IMR-90 (cell line): Measurements from ENCODE around the gene PLCH2. TPM values are rescaled to one million over a fixed set of nuclear protein-coding genes. Genes with fewer than 3 reads are reported as not detected.

Source experiments
- ATAC-seq: fragments of 200-7000 bp; cut with Tn5 transposase; 2 replicates; pipeline ENCODE4 v1.9.1; 2020; ENCODE audit warnings: low read depth, mild to moderate bottlenecking, moderate library complexity
- BruUV-seq: library from RNA; stranded (reverse); fragments of 400-500 nt; replicated peaks from 2 replicates; lab custom pipeline; 2021; lab: Mats Ljungman, UMichigan
- CTCF ChIA-PET: fragments of 300-600 bp; formaldehyde crosslinking; extraction: SDS; loops from one replicate; lab custom pipeline; 2021; ENCODE audit warnings: antibody characterized with exemption; lab: Yijun Ruan, JAX
- POLR2A ChIA-PET: fragments of 300-600 bp; sonication (Branson Sonifier 250); formaldehyde crosslinking; loops from one replicate; lab custom pipeline; 2022; ENCODE audit warnings: antibody characterized with exemption; ENCODE audit not compliant: unreplicated experiment; lab: Charles Lee
- DNase-seq: peaks from one replicate; pipeline ENCODE4 v3.0.0; 2013
- H2AFZ ChIP-seq: replicated peaks from 2 replicates; pipeline ENCODE3; 2013; ENCODE audit warnings: low read length, mild to moderate bottlenecking; ENCODE audit not compliant: poor library complexity
- H2AK5ac ChIP-seq: 2 replicates; pipeline ENCODE4 v1.6.1; 2013; ENCODE audit warnings: low read depth, low read length, inconsistent platforms
- H2AK9ac ChIP-seq: replicated peaks from 2 replicates; pipeline ENCODE3; 2013; ENCODE audit warnings: mild to moderate bottlenecking, low read depth, low read length, moderate library complexity; ENCODE audit not compliant: poor library complexity
- H2BK120ac ChIP-seq: 2 replicates; pipeline ENCODE4 v1.6.1; 2013; ENCODE audit warnings: low read depth, low read length, inconsistent platforms
- H2BK15ac ChIP-seq: 3 replicates; pipeline ENCODE4 v1.6.1; 2013; ENCODE audit warnings: low read depth, low read length, inconsistent platforms
- H2BK20ac ChIP-seq: 2 replicates; pipeline ENCODE4 v1.6.1; 2013; ENCODE audit warnings: low read depth, mild to moderate bottlenecking, inconsistent platforms, low read length, moderate library complexity
- H2BK5ac ChIP-seq: 2 replicates; pipeline ENCODE4 v1.6.1; 2013; ENCODE audit warnings: mild to moderate bottlenecking, low read depth, low read length, inconsistent platforms; ENCODE audit not compliant: poor library complexity, severe bottlenecking
- H3K14ac ChIP-seq: replicated peaks from 2 replicates; pipeline ENCODE4 v1.6.1; 2013; ENCODE audit warnings: low read depth, low read length, inconsistent platforms
- H3K18ac ChIP-seq: 2 replicates; pipeline ENCODE4 v1.6.1; 2013; ENCODE audit warnings: low read depth, low read length, control low read depth
- H3K23ac ChIP-seq: 2 replicates; pipeline ENCODE4 v1.6.1; 2013; ENCODE audit warnings: low read depth, low read length, inconsistent platforms
- H3K27ac ChIP-seq: 2 replicates; pipeline ENCODE4 v1.5.1; 2013; ENCODE audit warnings: mild to moderate bottlenecking, control low read depth, low read length; ENCODE audit not compliant: insufficient read depth
- H3K27me3 ChIP-seq: 2 replicates; pipeline ENCODE4 v1.6.1; 2013; ENCODE audit warnings: low read length; ENCODE audit not compliant: control insufficient read depth, insufficient read depth
- H3K36me3 ChIP-seq: 2 replicates; pipeline ENCODE4 v1.6.1; 2013; ENCODE audit warnings: low read length, mixed read lengths; ENCODE audit not compliant: control insufficient read depth, insufficient read depth
- H3K4ac ChIP-seq: 2 replicates; pipeline ENCODE4 v1.6.1; 2013; ENCODE audit warnings: low read depth, low read length, inconsistent platforms
- H3K4me1 ChIP-seq: 2 replicates; pipeline ENCODE4 v1.6.1; 2013; ENCODE audit warnings: low read length, mixed read lengths; ENCODE audit not compliant: control insufficient read depth, insufficient read depth
- H3K4me2 ChIP-seq: 2 replicates; pipeline ENCODE4 v1.6.1; 2013; ENCODE audit warnings: low read depth, mild to moderate bottlenecking, control low read depth, low read length, moderate library complexity
- H3K4me3 ChIP-seq: 2 replicates; pipeline ENCODE4 v1.5.1; 2013; ENCODE audit warnings: low read depth, mild to moderate bottlenecking, control low read depth, low read length, moderate library complexity; ENCODE audit not compliant: insufficient read depth
- H3K56ac ChIP-seq: 2 replicates; pipeline ENCODE4 v1.6.1; 2013; ENCODE audit warnings: low read length, inconsistent platforms; ENCODE audit not compliant: insufficient read depth; ENCODE audit errors: extremely low read depth
- H3K79me1 ChIP-seq, 2 experiments: 2 replicates each; pipeline ENCODE4 v1.6.1; 2013; ENCODE audit warnings: low read length in 2 of 2, inconsistent platforms in 1 of 2, low read depth in 1 of 2
- H3K9ac ChIP-seq: 2 replicates; pipeline ENCODE4 v1.6.1; 2013; ENCODE audit warnings: low read depth, low read length, control low read depth
- H3K9me1 ChIP-seq: 2 replicates; pipeline ENCODE4 v1.6.1; 2013; ENCODE audit warnings: low read length, inconsistent platforms; ENCODE audit not compliant: insufficient read depth
- H3K9me3 ChIP-seq: 2 replicates; pipeline ENCODE4 v1.6.1; 2013; ENCODE audit warnings: low read length; ENCODE audit not compliant: control insufficient read depth, insufficient read depth
- H4K20me1 ChIP-seq: 2 replicates; pipeline ENCODE4 v1.6.1; 2013; ENCODE audit warnings: low read length, inconsistent platforms; ENCODE audit not compliant: insufficient read depth
- H4K5ac ChIP-seq: 2 replicates; pipeline ENCODE4 v1.6.1; 2013; ENCODE audit warnings: mild to moderate bottlenecking, low read depth, low read length, control low read depth
- H4K8ac ChIP-seq, 2 experiments: 2 replicates each; pipeline ENCODE4 v1.6.1; 2013; ENCODE audit warnings: low read depth in 2 of 2, low read length in 2 of 2, control low read depth in 1 of 2, inconsistent platforms in 1 of 2
- H4K91ac ChIP-seq: 2 replicates; pipeline ENCODE4 v1.6.1; 2013; ENCODE audit warnings: low read depth, low read length, inconsistent platforms; ENCODE audit not compliant: insufficient read depth
- BHLHE40 ChIP-seq: fragments of 150-350 bp; IDR thresholded peaks from 2 replicates; pipeline ENCODE4 v1.6.1; 2016; ENCODE audit warnings: mild to moderate bottlenecking, low read depth, low read length
- CEBPB ChIP-seq: IDR thresholded peaks from 2 replicates; pipeline ENCODE4 v1.6.1; 2012; ENCODE audit warnings: low read depth, low read length, improper control_type of control experiment
- CHD1 ChIP-seq: IDR thresholded peaks from 2 replicates; pipeline ENCODE4 v1.6.1; 2012; ENCODE audit warnings: low read depth, low read length, improper control_type of control experiment
- FOS ChIP-seq: fragments of 150-350 bp; IDR thresholded peaks from 2 replicates; pipeline ENCODE4 v1.6.1; 2016; ENCODE audit warnings: low read depth, low read length
- MAFK ChIP-seq: IDR thresholded peaks from 2 replicates; pipeline ENCODE4 v1.6.1; 2012; ENCODE audit warnings: low read depth, low read length, improper control_type of control experiment
- MAZ ChIP-seq: IDR thresholded peaks from 2 replicates; pipeline ENCODE4 v1.6.1; 2012; ENCODE audit warnings: low read depth, mild to moderate bottlenecking, low read length, improper control_type of control experiment, moderate library complexity, borderline replicate concordance
- MXI1 ChIP-seq: IDR thresholded peaks from 2 replicates; pipeline ENCODE4 v1.6.1; 2012; ENCODE audit warnings: low read depth, mild to moderate bottlenecking, low read length, moderate library complexity, borderline replicate concordance
- NFE2L2 ChIP-seq: fragments of 150-350 bp; IDR thresholded peaks from 2 replicates; pipeline ENCODE4 v1.6.1; 2016; ENCODE audit warnings: low read depth, mild to moderate bottlenecking, low read length
- POLR2A ChIP-seq: IDR thresholded peaks from 2 replicates; pipeline ENCODE4 v1.6.1; 2012; ENCODE audit warnings: mild to moderate bottlenecking, low read depth, low read length
- RAD21 ChIP-seq: IDR thresholded peaks from 2 replicates; pipeline ENCODE4 v1.6.1; 2012; ENCODE audit warnings: low read length, improper control_type of control experiment
- RCOR1 ChIP-seq: IDR thresholded peaks from 2 replicates; pipeline ENCODE4 v1.6.1; 2012; ENCODE audit warnings: mild to moderate bottlenecking, low read length, improper control_type of control experiment; ENCODE audit not compliant: insufficient replicate concordance
- RFX5 ChIP-seq: IDR thresholded peaks from 2 replicates; pipeline ENCODE4 v1.8.0; 2012; ENCODE audit warnings: low read depth, mild to moderate bottlenecking, low read length, moderate library complexity
- SMC3 ChIP-seq: fragments of 150-350 bp; IDR thresholded peaks from 2 replicates; pipeline ENCODE4 v1.6.1; 2016; ENCODE audit warnings: low read depth, mild to moderate bottlenecking, antibody characterized with exemption, low read length, moderate library complexity
- WGBS, 2 experiments: methylation state at CpG; one replicate each; pipeline versions ENCODE4 v1.1.5 to v1.1.7; 2013; ENCODE audit warnings: missing lambda C conversion rate in 2 of 2; ENCODE audit not compliant: insufficient read length in 1 of 2; ENCODE audit errors: extremely low coverage in 2 of 2; 5-methylcytosine and 5-hydroxymethylcytosine counted together
- dilution Hi-C: fragments of 300-500 bp; cut with HindIII; formaldehyde crosslinking; loops from one replicate; pipeline ENCODE4 v1.14.3; 2018; ENCODE audit warnings: low sequenced_read_pairs; ENCODE audit not compliant: unreplicated experiment
- in situ Hi-C: fragments of 300-500 bp; cut with MboI; formaldehyde crosslinking; loops from 3 replicates; pipeline ENCODE4 v1.14.3; 2019; ENCODE audit warnings: low sequenced_read_pairs, inconsistent platforms, mixed read lengths
- intact Hi-C: fragments of 100-400 bp; cut with micrococcal nuclease; formaldehyde crosslinking; loops from 2 replicates; pipeline ENCODE4 v1.10.0; 2022
- polyA plus RNA-seq, 3 experiments: library from polyadenylated mRNA; depleted of rRNA; stranded (reverse); fragments of >200 nt; gene quantifications; 2 replicates each; pipeline ENCODE4 v1.2.3, GENCODE V29; 2012; ENCODE audit warnings: low replicate concordance in 1 of 3
- total RNA-seq: library from RNA; depleted of rRNA; stranded (reverse); fragments of >200 nt; gene quantifications from 2 replicates; pipeline ENCODE4 v1.2.3, GENCODE V29; 2012
- TF ChIP-seq, protein P1 (sequence below): fragments of 150-350 bp; IDR thresholded peaks from 2 replicates; pipeline ENCODE4 v1.6.1; 2016; ENCODE audit warnings: low read depth, mild to moderate bottlenecking, low read length, moderate library complexity, borderline replicate concordance
- TF ChIP-seq, protein P2 (sequence below): fragments of 150-350 bp; IDR thresholded peaks from 2 replicates; pipeline ENCODE4 v1.6.1; 2017; ENCODE audit warnings: mild to moderate bottlenecking, antibody characterized with exemption, low read length, low read depth

PLCH2 gene
- total and polyA plus RNA-seq, 2 of the 4 experiments (the other 2 are of a cell fraction), result 0.18 to 1.9 TPM

DNA sequence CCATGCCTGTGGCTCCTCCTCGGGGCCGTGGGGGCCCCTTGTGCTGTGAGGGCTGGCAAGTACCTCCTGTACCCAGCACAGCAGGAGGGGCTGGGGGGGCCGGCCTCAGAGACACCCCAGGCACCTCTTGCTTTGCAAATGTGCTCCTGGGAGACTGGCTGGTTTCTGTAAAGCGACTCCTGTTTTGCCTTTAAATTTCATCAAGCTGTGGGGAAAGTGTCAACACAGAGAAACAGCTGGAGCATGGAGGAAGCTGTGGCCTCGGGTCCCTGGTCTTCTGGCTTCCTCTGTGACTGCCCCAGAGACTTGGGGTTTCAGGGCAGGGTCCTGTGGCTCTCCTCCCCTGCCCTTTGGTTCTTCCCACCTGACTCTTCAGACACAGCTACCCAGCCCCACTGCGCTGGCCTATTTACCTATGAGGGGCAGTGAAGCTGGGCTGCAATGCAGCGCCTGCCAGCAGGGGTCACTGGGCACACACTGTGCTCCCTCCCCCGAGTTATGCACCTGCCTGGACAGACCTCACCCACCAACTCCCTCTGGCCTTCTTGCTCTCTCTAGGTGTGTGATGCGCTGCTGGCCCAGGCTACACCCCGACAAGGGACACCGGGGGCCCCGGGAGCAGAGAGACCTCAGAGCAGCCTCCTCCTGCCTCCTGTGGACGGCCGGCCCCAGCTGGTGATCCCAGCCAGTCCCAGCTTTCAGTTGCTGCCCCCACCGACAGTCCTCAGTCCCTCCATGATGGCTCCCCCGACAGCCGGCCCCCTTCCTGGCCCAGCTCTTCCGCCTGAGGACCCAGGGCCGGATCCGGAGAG lies 46.1 kb upstream of the PLCH2 start (continued):
- peak; percentile 25; the same call in 1 of the 2 replicates for TF ChIP-seq SMC3

DNA sequence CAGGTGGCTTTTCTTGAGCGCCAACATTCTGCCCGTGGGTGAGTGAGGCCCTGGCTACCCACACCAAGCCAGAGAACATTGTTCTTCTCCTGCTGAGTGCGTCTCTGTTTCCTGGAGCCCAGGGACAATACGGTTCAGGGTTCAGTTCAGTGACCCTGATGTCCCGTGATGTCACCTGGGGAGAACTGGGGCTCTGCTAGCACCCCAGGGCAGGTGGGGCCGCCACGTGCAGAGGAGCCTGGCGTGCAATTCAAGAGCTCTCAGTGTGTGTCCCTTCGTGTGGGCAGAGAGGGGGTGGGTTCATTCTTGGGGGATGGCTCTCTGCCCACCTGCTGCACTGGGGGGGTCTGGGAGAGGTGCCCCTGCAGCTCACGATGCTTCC lies 45.5 kb upstream of the PLCH2 start:
- H3K4ac ChIP-seq, result no peak overlapping the region
- H3K36me3 ChIP-seq, result no peaks in the 10 kb centered on the region
- no peak overlapping the region for H3K4me2 ChIP-seq
- no TSS peak for BruUV-seq
- DNase-seq, result no peak
- H2AK9ac ChIP-seq, result no peak overlapping the region
- H2AFZ ChIP-seq, result no peak overlapping the region
- no peaks in the 10 kb centered on the region for H3K4me1 ChIP-seq
- in situ Hi-C loops (loop anchor here (25.0 kb wide), 1 partner anchor 632 kb away; the partner anchor contains the start of gene PRDM16), intact Hi-C loops (loop anchor here (5.0 kb wide), 1 partner anchor 117 kb away; no protein-coding TSS in a partner anchor), dilution Hi-C loops (no loop called here)
- H3K9ac ChIP-seq, result no peak overlapping the region
- no peak overlapping the region for H2AK5ac ChIP-seq
- ATAC-seq, result no peak
- H3K27me3 ChIP-seq, result peaks cover 47% of the 10 kb centered on the region
- H3K23ac ChIP-seq, result no peak overlapping the region
- H3K14ac ChIP-seq, result no peak overlapping the region
- H2BK20ac ChIP-seq, result no peak overlapping the region
- H2BK15ac ChIP-seq, result no peak overlapping the region
- POLR2A ChIA-PET, result no interaction called here
- no peak overlapping the region for H4K91ac ChIP-seq
- H3K9me1 ChIP-seq, result no peaks in the 10 kb centered on the region
- no peak overlapping the region for H3K27ac ChIP-seq
- 63% methylated on average over 3 of the region's 10 CpGs; no CpG with 5 or more reads in 1 of the 2 experiments for WGBS, 2 experiments
- H4K5ac ChIP-seq, result no peak overlapping the region
- H4K8ac ChIP-seq, result no peak overlapping the region
- H3K9me3 ChIP-seq, result peaks cover 5% of the 10 kb centered on the region; the same call in 1 of the 2 replicates
- no peaks in the 10 kb centered on the region; the same call in 1 of the 2 replicates for H4K20me1 ChIP-seq
- no peaks in the 10 kb centered on the region for H3K79me1 ChIP-seq
- H2BK120ac ChIP-seq, result no peak overlapping the region
- no peak overlapping the region for H3K56ac ChIP-seq
- no peak overlapping the region for H2BK5ac ChIP-seq
- H3K18ac ChIP-seq, result no peak overlapping the region
- CTCF ChIA-PET, result no interaction called here
- H3K4me3 ChIP-seq, result no peak overlapping the region
- TF ChIP-seq, protein P1, sequence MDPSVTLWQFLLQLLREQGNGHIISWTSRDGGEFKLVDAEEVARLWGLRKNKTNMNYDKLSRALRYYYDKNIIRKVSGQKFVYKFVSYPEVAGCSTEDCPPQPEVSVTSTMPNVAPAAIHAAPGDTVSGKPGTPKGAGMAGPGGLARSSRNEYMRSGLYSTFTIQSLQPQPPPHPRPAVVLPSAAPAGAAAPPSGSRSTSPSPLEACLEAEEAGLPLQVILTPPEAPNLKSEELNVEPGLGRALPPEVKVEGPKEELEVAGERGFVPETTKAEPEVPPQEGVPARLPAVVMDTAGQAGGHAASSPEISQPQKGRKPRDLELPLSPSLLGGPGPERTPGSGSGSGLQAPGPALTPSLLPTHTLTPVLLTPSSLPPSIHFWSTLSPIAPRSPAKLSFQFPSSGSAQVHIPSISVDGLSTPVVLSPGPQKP, result no peak
- TF ChIP-seq POLR2A (no peak), RFX5 (no peak), NFE2L2 (no peak), RAD21 (no peak), CHD1 (no peak), RCOR1 (no peak), SMC3 (no peak), MXI1 (no peak), FOS (no peak), CEBPB (no peak), MAFK (no peak), MAZ (no peak), BHLHE40 (no peak)
- TF ChIP-seq, protein P2, sequence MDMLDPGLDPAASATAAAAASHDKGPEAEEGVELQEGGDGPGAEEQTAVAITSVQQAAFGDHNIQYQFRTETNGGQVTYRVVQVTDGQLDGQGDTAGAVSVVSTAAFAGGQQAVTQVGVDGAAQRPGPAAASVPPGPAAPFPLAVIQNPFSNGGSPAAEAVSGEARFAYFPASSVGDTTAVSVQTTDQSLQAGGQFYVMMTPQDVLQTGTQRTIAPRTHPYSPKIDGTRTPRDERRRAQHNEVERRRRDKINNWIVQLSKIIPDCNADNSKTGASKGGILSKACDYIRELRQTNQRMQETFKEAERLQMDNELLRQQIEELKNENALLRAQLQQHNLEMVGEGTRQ, result no peak
